ENCODE measurements around the gene ARHGAP18.

ARHGAP18 gene

DNA sequence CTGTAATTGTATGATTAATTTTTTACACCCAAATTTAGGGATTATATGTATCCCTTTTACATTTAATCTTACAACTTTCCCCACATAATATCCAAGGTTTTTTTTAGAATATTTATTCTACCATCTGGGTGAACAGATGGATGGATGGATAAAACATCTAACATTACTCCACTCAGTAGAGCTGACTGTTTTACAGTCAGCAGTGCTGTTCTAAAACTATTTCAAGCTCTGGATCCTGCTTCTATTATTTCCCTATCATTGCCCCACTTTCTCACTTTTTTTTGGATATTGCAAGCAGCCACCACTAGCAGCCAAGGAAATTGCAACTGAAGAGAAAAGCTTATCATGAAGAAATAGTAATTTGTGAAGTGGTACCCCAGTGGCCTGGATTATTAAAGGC, 173.7 kb downstream of the ARHGAP18 start:
- no peaks in the 10 kb centered on the region for H3K4me1 ChIP-seq (ENCODE audit: control extremely low read depth in 1 of 4, control insufficient read depth in 4 of 4, insufficient read depth in 4 of 4, low read length in 3 of 4)
- ChIA-PET POLR2A (no interaction called here), CTCF (no interaction called here)
- DNase-seq = no peak
- no peaks in the 10 kb centered on the region for H3K27me3 ChIP-seq (replicated peaks in 2 of 5; ENCODE audit: control insufficient read depth in 4 of 5, insufficient read depth in 5 of 5, low read length in 4 of 5)
- H3K4me3 ChIP-seq (ENCODE audit: control insufficient read depth in 1 of 7, extremely low read depth in 1 of 7, insufficient read depth in 4 of 7, low read depth in 2 of 7, low read length in 6 of 7) = no peak overlapping the region
- no peak overlapping the region for H3K27ac ChIP-seq (ENCODE audit: insufficient read depth in 1 of 2, low read depth in 1 of 2, low read length in 2 of 2, poor library complexity in 1 of 2, severe bottlenecking in 2 of 2)
- H3K9me3 ChIP-seq (ENCODE audit: control extremely low read depth in 1 of 5, control insufficient read depth in 4 of 5, insufficient read depth in 2 of 5, low read depth in 1 of 5, low read length in 4 of 5) = no peaks in the 10 kb centered on the region
- no peaks in the 10 kb centered on the region for H3K36me3 ChIP-seq (ENCODE audit: control insufficient read depth in 4 of 4, insufficient read depth in 4 of 4, low read length in 3 of 4)

DNA sequence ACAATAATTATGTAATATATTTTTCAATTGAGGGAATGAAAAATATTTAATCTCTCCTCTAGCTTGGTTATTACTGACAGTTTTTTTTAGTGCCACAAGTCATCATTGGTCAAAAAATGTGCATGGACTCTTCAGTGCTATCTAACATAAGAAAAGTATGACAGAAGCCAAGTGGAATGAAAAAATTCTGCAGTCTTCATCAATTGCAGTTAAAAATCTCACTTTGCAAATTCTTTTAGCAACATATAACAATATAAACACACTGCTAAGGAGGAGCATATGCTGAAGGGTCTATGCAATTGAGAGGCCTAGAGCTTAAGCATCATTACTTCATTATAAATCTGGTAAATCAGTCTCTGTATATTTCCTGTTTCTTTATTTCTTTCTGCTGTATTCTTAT, 175.1 kb downstream of the ARHGAP18 start:
- Histone ChIP-seq H3K36me3 (ENCODE audit: control insufficient read depth in 4 of 4, insufficient read depth in 4 of 4, low read length in 3 of 4) (no peaks in the 10 kb centered on the region), H3K4me1 (ENCODE audit: control extremely low read depth in 1 of 4, control insufficient read depth in 4 of 4, insufficient read depth in 4 of 4, low read length in 3 of 4) (no peaks in the 10 kb centered on the region), H3K4me3 (ENCODE audit: control insufficient read depth in 1 of 7, extremely low read depth in 1 of 7, insufficient read depth in 4 of 7, low read depth in 2 of 7, low read length in 6 of 7) (no peak overlapping the region), H3K9me3 (ENCODE audit: control extremely low read depth in 1 of 5, control insufficient read depth in 4 of 5, insufficient read depth in 2 of 5, low read depth in 1 of 5, low read length in 4 of 5) (no peaks in the 10 kb centered on the region), H3K27ac (ENCODE audit: insufficient read depth in 1 of 2, low read depth in 1 of 2, low read length in 2 of 2, poor library complexity in 1 of 2, severe bottlenecking in 2 of 2) (no peak overlapping the region), H3K27me3 (replicated peaks in 2 of 5; ENCODE audit: control insufficient read depth in 4 of 5, insufficient read depth in 5 of 5, low read length in 4 of 5) (no peaks in the 10 kb centered on the region)
- DNase-seq = no peak
- CTCF ChIA-PET = interaction anchor here (2.0 kb wide), 1 partner anchor 11 kb away, joined by 5 read pairs; no protein-coding TSS in a partner anchor
- POLR2A ChIA-PET = no interaction called here

Measured in common myeloid progenitor, CD34-positive (primary cell).